ENCODE results near the gene SORBS1. TPM values are rescaled to one million over a fixed set of nuclear protein-coding genes. Genes with fewer than 3 reads are reported as not detected.

SORBS1 gene
- total and polyA plus RNA-seq, 2 of the 13 experiments (the other 11 are each of a cell fraction or from before 2014, with no cell fraction given) = 16.8 to 39.8 TPM

DNA sequence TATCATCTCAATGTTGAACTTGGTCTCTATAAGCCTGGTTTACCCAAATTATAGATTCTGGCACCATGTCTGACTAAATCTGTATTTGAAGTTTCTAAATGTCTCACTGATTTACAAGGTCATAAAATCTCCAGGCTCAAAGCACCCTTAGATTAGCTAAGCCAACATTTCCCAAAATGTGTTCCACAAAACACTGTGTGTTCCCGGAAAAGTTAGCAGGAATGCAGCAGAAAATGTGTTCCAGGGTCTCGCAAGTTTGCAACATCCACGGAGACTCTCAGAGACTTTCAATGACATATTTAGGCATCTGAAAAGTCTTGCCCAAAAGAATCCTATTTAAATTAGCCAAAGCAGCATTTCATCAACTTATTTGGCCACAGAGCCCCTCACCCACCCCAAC, 91.9 kb downstream of the SORBS1 start:
- Histone ChIP-seq H3K9me3 (ENCODE audit: low read length) (no peaks in the 10 kb centered on the region), H2AFZ (ENCODE audit: low read length) (no peak overlapping the region), H4K20me1 (ENCODE audit: insufficient read depth, low read length) (no peaks in the 10 kb centered on the region), H3K27ac (ENCODE audit: extremely low read length, insufficient read depth, low read length) (no peak overlapping the region), H3K4me3 (replicated peaks in 1 of 3; ENCODE audit: insufficient read depth in 1 of 3, low read depth in 2 of 3, low read length in 3 of 3) (no peak overlapping the region), H3K4me1 (ENCODE audit: insufficient read depth, low read length) (peaks cover 92% of the 10 kb centered on the region), H3K79me2 (ENCODE audit: insufficient read depth, low read length) (peaks cover 37% of the 10 kb centered on the region), H3K4me2 (ENCODE audit: low read depth, low read length) (no peak overlapping the region), H3K36me3 (replicated peaks in 1 of 2; ENCODE audit: control insufficient read depth in 1 of 2, insufficient read depth in 2 of 2, low read length in 2 of 2) (no peaks in the 10 kb centered on the region), H3K27me3 (ENCODE audit: control insufficient read depth in 1 of 2, insufficient read depth in 2 of 2, low read length in 2 of 2) (no peaks in the 10 kb centered on the region), H3K9ac (ENCODE audit: insufficient read depth, low read depth, low read length) (no peak overlapping the region)
- no TSS peak for BruUV-seq (replicated peaks)
- DNase-seq (ENCODE audit: low spot score) = no peak
- ATAC-seq = no peak
- WGBS (ENCODE audit: low lambda C conversion rate) = 95% methylated on average over 3 of the region's 3 CpGs
- FAIRE-seq = no peak
- in situ Hi-C loops (cut with HindIII; ENCODE audit: extremely low pct_ligation_motif_present, low pct_unique_long_range_greater_than_20kb) = no loop called here
- POLR2A ChIA-PET = no interaction called here
- intact Hi-C loops (cut with micrococcal nuclease; ENCODE audit: unreplicated experiment) = loop anchor here (5.0 kb wide), 1 partner anchor 93 kb away; the partner anchor contains the start of gene SORBS1
- TF ChIP-seq ZNF878 (CRISPR knock-in tag; IDR thresholded peaks at IDR 0.05) (no peak), GZF1 (CRISPR knock-in tag; IDR thresholded peaks at IDR 0.05) (no peak), TBX3 (IDR thresholded peaks at IDR 0.05; ENCODE audit: borderline replicate concordance) (no peak)
- TF ChIP-seq, protein P1, sequence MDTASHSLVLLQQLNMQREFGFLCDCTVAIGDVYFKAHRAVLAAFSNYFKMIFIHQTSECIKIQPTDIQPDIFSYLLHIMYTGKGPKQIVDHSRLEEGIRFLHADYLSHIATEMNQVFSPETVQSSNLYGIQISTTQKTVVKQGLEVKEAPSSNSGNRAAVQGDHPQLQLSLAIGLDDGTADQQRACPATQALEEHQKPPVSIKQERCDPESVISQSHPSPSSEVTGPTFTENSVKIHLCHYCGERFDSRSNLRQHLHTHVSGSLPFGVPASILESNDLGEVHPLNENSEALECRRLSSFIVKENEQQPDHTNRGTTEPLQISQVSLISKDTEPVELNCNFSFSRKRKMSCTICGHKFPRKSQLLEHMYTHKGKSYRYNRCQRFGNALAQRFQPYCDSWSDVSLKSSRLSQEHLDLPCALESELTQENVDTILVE (CRISPR knock-in tag; IDR thresholded peaks at IDR 0.05) = no peak
- TF ChIP-seq, protein P2, sequence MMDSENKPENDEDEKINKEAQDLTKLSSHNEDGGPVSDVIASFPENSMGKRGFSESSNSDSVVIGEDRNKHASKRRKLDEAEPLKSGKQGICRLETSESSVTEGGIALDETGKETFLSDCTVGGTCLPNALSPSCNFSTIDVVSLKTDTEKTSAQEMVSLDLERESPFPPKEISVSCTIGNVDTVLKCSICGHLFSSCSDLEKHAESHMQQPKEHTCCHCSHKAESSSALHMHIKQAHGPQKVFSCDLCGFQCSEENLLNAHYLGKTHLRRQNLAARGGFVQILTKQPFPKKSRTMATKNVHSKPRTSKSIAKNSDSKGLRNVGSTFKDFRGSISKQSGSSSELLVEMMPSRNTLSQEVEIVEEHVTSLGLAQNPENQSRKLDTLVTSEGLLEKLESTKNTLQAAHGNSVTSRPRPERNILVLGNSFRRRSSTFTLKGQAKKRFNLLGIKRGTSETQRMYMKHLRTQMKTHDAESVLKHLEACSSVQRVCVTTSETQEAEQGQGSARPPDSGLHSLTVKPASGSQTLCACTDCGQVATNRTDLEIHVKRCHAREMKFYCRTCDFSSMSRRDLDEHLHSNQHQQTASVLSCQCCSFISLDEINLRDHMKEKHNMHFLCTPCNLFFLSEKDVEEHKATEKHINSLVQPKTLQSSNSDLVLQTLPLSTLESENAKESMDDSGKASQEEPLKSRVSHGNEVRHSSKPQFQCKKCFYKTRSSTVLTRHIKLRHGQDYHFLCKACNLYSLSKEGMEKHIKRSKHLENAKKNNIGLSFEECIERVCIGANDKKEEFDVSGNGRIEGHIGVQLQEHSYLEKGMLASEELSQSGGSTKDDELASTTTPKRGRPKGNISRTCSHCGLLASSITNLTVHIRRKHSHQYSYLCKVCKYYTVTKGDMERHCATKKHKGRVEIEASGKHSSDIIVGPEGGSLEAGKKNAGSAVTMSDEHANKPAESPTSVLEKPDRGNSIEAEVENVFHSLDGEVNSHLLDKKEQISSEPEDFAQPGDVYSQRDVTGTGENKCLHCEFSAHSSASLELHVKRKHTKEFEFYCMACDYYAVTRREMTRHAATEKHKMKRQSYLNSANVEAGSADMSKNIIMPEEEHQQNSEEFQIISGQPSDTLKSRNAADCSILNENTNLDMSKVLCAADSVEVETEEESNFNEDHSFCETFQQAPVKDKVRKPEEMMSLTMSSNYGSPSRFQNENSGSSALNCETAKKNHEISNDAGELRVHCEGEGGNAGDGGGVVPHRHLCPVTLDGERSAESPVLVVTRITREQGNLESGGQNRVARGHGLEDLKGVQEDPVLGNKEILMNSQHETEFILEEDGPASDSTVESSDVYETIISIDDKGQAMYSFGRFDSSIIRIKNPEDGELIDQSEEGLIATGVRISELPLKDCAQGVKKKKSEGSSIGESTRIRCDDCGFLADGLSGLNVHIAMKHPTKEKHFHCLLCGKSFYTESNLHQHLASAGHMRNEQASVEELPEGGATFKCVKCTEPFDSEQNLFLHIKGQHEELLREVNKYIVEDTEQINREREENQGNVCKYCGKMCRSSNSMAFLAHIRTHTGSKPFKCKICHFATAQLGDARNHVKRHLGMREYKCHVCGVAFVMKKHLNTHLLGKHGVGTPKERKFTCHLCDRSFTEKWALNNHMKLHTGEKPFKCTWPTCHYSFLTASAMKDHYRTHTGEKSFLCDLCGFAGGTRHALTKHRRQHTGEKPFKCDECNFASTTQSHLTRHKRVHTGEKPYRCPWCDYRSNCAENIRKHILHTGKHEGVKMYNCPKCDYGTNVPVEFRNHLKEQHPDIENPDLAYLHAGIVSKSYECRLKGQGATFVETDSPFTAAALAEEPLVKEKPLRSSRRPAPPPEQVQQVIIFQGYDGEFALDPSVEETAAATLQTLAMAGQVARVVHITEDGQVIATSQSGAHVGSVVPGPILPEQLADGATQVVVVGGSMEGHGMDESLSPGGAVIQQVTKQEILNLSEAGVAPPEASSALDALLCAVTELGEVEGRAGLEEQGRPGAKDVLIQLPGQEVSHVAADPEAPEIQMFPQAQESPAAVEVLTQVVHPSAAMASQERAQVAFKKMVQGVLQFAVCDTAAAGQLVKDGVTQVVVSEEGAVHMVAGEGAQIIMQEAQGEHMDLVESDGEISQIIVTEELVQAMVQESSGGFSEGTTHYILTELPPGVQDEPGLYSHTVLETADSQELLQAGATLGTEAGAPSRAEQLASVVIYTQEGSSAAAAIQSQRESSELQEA (CRISPR knock-in tag; IDR thresholded peaks at IDR 0.05; ENCODE audit: not compliant biosample characterization) = no peak
- CTCF ChIA-PET (ENCODE audit: low intra/inter-chr PET ratio, low total read pairs) = no interaction called here
